HG03378 (cell line): Measurements from ENCODE around the gene NR2C2AP.

Source experiments
- ATAC-seq: cut with Tn5 transposase; IDR thresholded peaks from one replicate; pipeline ENCODE4 v1.9.1; 2021; ENCODE audit warnings: mild to moderate bottlenecking, moderate library complexity; ENCODE audit not compliant: unreplicated experiment

The NR2C2AP gene

DNA sequence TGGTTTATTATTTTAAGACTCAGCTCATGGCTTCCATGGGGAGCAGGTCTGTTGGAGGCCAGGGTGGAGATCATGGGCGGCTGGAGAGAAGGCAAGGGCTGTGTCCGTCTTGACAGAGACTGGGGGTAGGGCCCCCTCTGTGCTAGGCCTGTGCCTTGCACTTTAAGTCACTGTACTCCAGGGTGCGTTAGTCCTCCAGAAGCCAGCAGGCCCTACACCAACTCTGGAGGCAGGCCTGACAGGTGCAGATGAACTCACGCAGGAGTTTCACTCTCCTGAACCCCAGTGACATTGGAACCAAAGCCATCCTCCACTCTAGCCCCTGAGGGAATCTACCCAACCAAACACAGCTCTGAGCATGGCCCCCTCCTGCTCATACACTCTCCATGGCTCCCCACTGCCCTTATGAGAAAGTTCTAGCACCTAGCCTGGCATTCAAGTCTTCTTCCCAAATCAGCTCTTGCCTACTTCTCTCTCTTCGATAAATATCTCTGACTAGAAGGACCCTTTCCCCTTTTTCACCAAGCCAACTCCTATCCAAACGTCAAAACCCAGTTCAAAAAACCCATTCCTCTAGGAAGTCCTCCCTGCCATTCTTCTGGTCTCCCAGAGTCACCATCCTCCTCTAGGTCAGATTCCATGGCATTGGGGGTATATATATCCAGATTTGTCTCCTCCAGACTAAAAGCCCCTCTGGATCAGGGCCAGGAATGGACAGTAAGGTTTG, 48.3 kb downstream of the NR2C2AP start:
- no peak for ATAC-seq

DNA sequence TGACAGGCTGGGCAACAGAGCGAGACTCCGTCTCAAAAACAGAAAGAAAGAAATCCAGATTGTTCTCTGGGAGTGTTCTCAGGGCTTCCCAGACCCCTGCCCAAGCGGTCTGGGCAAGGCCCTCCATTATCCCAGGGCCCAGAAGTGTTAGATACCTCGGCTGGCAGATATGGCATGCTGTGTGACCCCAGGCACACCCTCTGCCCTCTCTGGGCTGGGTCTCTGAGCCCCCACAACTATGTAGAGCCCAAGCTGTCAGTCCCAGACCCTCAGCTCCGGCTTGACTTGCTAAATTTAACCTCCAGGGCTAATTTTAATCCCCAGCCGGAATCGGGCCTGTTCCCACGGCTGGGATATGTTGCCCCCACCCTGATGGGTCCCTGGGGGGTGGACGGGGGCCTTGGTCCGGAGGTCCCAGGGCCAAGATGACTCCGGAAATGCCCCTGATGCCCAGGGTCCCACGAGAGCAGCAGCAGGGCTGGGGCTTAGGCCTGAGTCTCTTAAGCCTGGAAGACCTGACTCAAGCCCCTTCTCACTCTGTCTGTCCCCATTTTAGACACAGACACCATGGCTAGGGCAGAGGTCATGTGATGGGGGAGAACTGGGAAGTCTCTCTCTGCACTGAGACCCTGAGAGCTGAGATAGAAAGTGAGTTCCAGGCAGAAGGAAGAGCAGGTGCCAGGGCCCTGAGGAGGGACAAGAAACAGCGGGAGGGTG, 50.4 kb downstream of the NR2C2AP start:
- ATAC-seq = no peak

DNA sequence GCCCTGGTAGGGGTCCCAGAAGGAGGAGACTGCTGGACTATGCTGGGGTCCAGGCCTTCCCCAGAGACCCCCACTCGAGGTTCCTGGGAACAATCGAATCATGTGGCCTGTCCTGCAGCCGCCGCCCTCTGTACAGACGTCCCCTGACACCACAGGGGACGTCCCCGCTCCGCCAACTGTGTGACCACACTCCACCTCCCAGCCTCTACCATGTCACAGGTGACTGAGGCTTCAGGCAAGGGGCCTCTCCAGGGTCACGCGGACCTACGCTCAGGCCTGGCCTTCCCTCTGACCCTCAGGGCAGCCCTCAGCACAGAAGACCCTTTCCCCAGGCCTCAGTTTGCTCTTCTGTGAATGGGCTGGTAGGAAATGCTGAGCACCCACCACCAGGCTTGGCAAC, 51.8 kb downstream of the NR2C2AP start:
- no peak for ATAC-seq
